HepG2 (cell line): ENCODE measurements around the gene CCDC57. TPM values are rescaled to one million over a fixed set of nuclear protein-coding genes. Genes with fewer than 3 reads are reported as not detected.

Experiments
- ATAC-seq: fragments of 200-7000 bp; cut with Tn5 transposase; 3 replicates; pipeline ENCODE4 v1.9.1; 2020; ENCODE audit warnings: mild to moderate bottlenecking, moderate library complexity
- BruUV-seq: library from RNA; stranded (reverse); fragments of 400-500 nt; replicated peaks from 2 replicates; lab custom pipeline; 2021; lab: Mats Ljungman, UMichigan
- CTCF ChIA-PET: fragments of 300-600 bp; formaldehyde crosslinking; extraction: SDS; loops from one replicate; lab custom pipeline; 2021; ENCODE audit warnings: low total read pairs, inconsistent platforms, low intra/inter-chr PET ratio; lab: Yijun Ruan, JAX
- POLR2A ChIA-PET: fragments of 350-600 bp; sonication (Branson Sonifier 250); formaldehyde crosslinking; loops from one replicate; lab custom pipeline; 2020; ENCODE audit warnings: antibody characterized with exemption, inconsistent platforms; lab: Yijun Ruan, JAX
- DNase-seq: peaks from one replicate; pipeline ENCODE4 v3.0.0-alpha.2; 2015; ENCODE audit warnings: low spot score
- FAIRE-seq: peaks from 3 replicates; lab custom pipeline; 2011; peaks lifted over from hg19 to GRCh38; lab: Jason Lieb, UNC
- H2AFZ ChIP-seq: one replicate; pipeline ENCODE4 v1.6.1; 2011; ENCODE audit warnings: low read length, inconsistent platforms
- H3K27ac ChIP-seq: fragments of 300-600 bp; 3 replicates; pipeline ENCODE4 v1.8.0; 2011; ENCODE audit warnings: mixed run types, mild to moderate bottlenecking, mixed read lengths, low read length, inconsistent platforms; ENCODE audit not compliant: insufficient read depth; ENCODE audit errors: extremely low read length
- H3K27me3 ChIP-seq, 2 experiments: fragments of 200-600 bp in 1 of 2; 2 replicates in 1 of 2; 3 replicates in 1 of 2; pipeline versions ENCODE4 v1.6.0 to v1.8.0; 2011; ENCODE audit warnings: low read length in 2 of 2, mild to moderate bottlenecking in 2 of 2, moderate library complexity in 2 of 2, inconsistent platforms in 1 of 2; ENCODE audit not compliant: insufficient read depth in 2 of 2, control insufficient read depth in 1 of 2
- H3K36me3 ChIP-seq, 2 experiments: fragments of 200-600 bp in 1 of 2; replicated peaks in 1 of 2; 2 replicates in 1 of 2; 3 replicates in 1 of 2; pipeline versions ENCODE4 v1.5.1 to v1.8.0; 2011; ENCODE audit warnings: low read length in 2 of 2, inconsistent platforms in 1 of 2; ENCODE audit not compliant: insufficient read depth in 2 of 2, control insufficient read depth in 1 of 2
- H3K4me1 ChIP-seq: 2 replicates; pipeline ENCODE4 v1.5.1; 2012; ENCODE audit warnings: low read length, inconsistent platforms; ENCODE audit not compliant: insufficient read depth
- H3K4me2 ChIP-seq: 2 replicates; pipeline ENCODE4 v1.6.0; 2011; ENCODE audit warnings: low read depth, low read length, inconsistent platforms
- H3K4me3 ChIP-seq, 3 experiments: fragments of 200-600 bp in 1 of 3; sonication (generic), shearing (Covaris generic) in 1 of 3; replicated peaks in 1 of 3; 2 replicates each; pipeline ENCODE4 v1.5.1; 2011 to 2016; ENCODE audit warnings: low read length in 3 of 3, inconsistent platforms in 2 of 3, low read depth in 2 of 3, mild to moderate bottlenecking in 2 of 3, control low read depth in 1 of 3, mixed read lengths in 1 of 3; ENCODE audit not compliant: insufficient read depth in 1 of 3
- H3K79me2 ChIP-seq: one replicate; pipeline ENCODE4 v1.6.1; 2011; ENCODE audit warnings: low read length, inconsistent platforms; ENCODE audit not compliant: insufficient read depth
- H3K9ac ChIP-seq: 2 replicates; pipeline ENCODE4 v1.6.0; 2011; ENCODE audit warnings: mild to moderate bottlenecking, low read depth, low read length, inconsistent platforms; ENCODE audit not compliant: insufficient read depth
- H3K9me3 ChIP-seq: 2 replicates; pipeline ENCODE4 v1.5.1; 2012; ENCODE audit warnings: mild to moderate bottlenecking, low read length
- H4K20me1 ChIP-seq: 2 replicates; pipeline ENCODE4 v1.6.0; 2011; ENCODE audit warnings: inconsistent platforms, mild to moderate bottlenecking, low read length, moderate library complexity; ENCODE audit not compliant: insufficient read depth
- HHEX ChIP-seq: IDR thresholded peaks from 2 replicates; pipeline ENCODE4 v1.6.1; 2016; ENCODE audit warnings: control low read depth
- HOXA9 ChIP-seq: sonication (generic); formaldehyde crosslinking; IDR thresholded peaks from 2 replicates; pipeline ENCODE4 v1.8.1; 2022; ENCODE audit warnings: missing genetic modification reagents, mild to moderate bottlenecking, moderate library complexity, borderline replicate concordance
- KDM3A ChIP-seq: IDR thresholded peaks from 2 replicates; pipeline ENCODE4 v1.6.1; 2018; ENCODE audit warnings: low read depth, missing compliant biosample characterization
- NR2F6 ChIP-seq, 2 experiments: IDR thresholded peaks; 2 replicates each; pipeline ENCODE4 v1.6.1; 2016; ENCODE audit warnings: antibody characterized with exemption in 1 of 2, mild to moderate bottlenecking in 1 of 2
- ZNF30 ChIP-seq: sonication (generic); formaldehyde crosslinking; IDR thresholded peaks from 2 replicates; pipeline ENCODE4 v1.5.0; 2020; ENCODE audit warnings: mild to moderate bottlenecking, missing genetic modification reagents
- ZNF570 ChIP-seq: sonication (generic); formaldehyde crosslinking; IDR thresholded peaks from 2 replicates; pipeline ENCODE4 v1.4.0; 2020; ENCODE audit warnings: mild to moderate bottlenecking, missing genetic modification reagents, borderline replicate concordance
- ZNF883 ChIP-seq: sonication (generic); formaldehyde crosslinking; IDR thresholded peaks from 2 replicates; pipeline ENCODE4 v1.5.1; 2020; ENCODE audit warnings: mild to moderate bottlenecking, missing genetic modification reagents; ENCODE audit errors: not compliant biosample characterization
- WGBS: methylation state at CpG from one replicate; pipeline ENCODE4 v1.1.6; 2017; ENCODE audit warnings: low lambda C conversion rate; 5-methylcytosine and 5-hydroxymethylcytosine counted together
- in situ Hi-C: cut with HindIII; loops from 2 replicates; pipeline ENCODE4 v1.10.0; 2017; ENCODE audit warnings: low pct_unique_long_range_greater_than_20kb; ENCODE audit not compliant: extremely low pct_ligation_motif_present
- intact Hi-C: fragments of 100-400 bp; cut with micrococcal nuclease; formaldehyde crosslinking; loops from one replicate; pipeline ENCODE4 v1.10.0; 2022; ENCODE audit not compliant: unreplicated experiment
- polyA plus RNA-seq, 8 experiments: library from polyadenylated mRNA; depleted of rRNA in 3 of 8; stranded (reverse) in 7 of 8; unstranded in 1 of 8; fragments of >200 nt; fragmentation: Illumina TruSeq in 4 of 8; extraction: Trizol in 4 of 8; gene quantifications; 2 replicates each; pipeline versions ENCODE4 v1.2.1 to v1.2.3, GENCODE V29; 2011 to 2016; ENCODE audit warnings: low read depth in 4 of 8, missing spikeins in 1 of 8, mixed read lengths in 1 of 8; ENCODE audit not compliant: insufficient read depth in 1 of 8
- total RNA-seq, 5 experiments: library from RNA; depleted of rRNA; stranded (reverse); fragments of >200 nt; fragmentation: Illumina TruSeq; extraction: Trizol; gene quantifications; 2 replicates each; pipeline ENCODE4 v1.2.3, GENCODE V29; 2016; ENCODE audit warnings: low read depth in 1 of 5
- TF ChIP-seq, protein P1 (sequence below): sonication (generic); formaldehyde crosslinking; IDR thresholded peaks from 2 replicates; pipeline ENCODE4 v1.4.0; 2020; ENCODE audit warnings: mild to moderate bottlenecking, missing genetic modification reagents
- TF ChIP-seq, protein P2 (sequence below): sonication (generic); formaldehyde crosslinking; IDR thresholded peaks from 2 replicates; pipeline ENCODE4 v1.8.0; 2022; ENCODE audit warnings: missing genetic modification reagents, mild to moderate bottlenecking, borderline replicate concordance
- TF ChIP-seq, protein P3 (sequence below): sonication (generic); formaldehyde crosslinking; IDR thresholded peaks from 2 replicates; pipeline ENCODE4 v1.4.0; 2020; ENCODE audit warnings: mild to moderate bottlenecking, missing genetic modification reagents

CCDC57 gene
- total and polyA plus RNA-seq, 2 of the 13 experiments (the other 11 are each of a cell fraction or from before 2014, with no cell fraction given) = 59.3 to 59.9 TPM

DNA sequence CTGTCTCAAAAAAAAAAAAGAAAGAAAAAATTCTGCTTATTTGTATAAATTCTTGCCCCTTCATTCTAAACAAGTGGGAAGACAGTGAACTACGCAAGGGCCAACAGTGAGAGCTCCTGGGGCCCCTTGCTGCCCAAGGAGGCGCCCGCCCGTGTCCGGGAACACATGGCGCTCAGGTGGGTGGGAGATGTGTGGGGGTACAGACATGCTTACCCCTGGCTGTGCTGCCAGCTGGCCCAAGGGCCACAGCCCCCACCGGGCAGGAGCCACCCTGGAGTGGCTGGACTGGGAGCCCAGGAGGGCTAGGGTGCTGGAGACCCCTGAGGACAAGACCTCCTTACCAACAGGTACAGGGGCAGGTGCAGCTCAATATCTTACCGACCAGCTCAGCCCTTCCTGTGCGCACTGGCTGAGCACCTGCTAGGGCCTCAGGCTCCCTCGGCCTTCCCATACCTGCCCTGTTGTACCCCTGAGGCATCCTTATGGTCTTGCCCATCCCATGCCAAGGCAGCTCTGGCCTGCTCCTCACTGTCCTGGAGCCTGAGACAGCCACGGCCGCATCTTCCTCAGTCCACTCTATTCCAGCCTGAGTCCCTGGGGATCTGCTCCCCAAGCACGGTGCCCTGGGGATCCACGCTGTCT is 56.2 kb downstream of the CCDC57 start:
- in situ Hi-C loops (loop anchor here (5.0 kb wide), 1 partner anchor 119 kb away; the partner anchor contains the start of gene DCXR), intact Hi-C loops (no loop called here)
- no peaks in the 10 kb centered on the region for H3K79me2 ChIP-seq
- 98% methylated on average over 12 of the region's 14 CpGs for WGBS
- H3K4me3 ChIP-seq = no peak overlapping the region
- no TSS peak for BruUV-seq
- H3K27me3 ChIP-seq = no peaks in the 10 kb centered on the region
- ChIA-PET CTCF (no interaction called here), POLR2A (interaction anchor here (1.1 kb wide), 1 partner anchor 50 kb away, joined by 3 read pairs; no protein-coding TSS in a partner anchor)
- no peak overlapping the region for H3K9ac ChIP-seq
- no peaks in the 10 kb centered on the region for H3K9me3 ChIP-seq
- TF ChIP-seq ZNF30 = no peak
- TF ChIP-seq ZNF570 (CRISPR knock-in tag) = no peak
- no peak for TF ChIP-seq ZNF883 (CRISPR knock-in tag)
- TF ChIP-seq NR2F6 (IDR thresholded peaks at IDR 0.05) = no peak
- TF ChIP-seq NR2F6 (CRISPR knock-in tag; IDR thresholded peaks at IDR 0.05) = no peak
- no peak for TF ChIP-seq HHEX (CRISPR knock-in tag)
- TF ChIP-seq, protein P1, sequence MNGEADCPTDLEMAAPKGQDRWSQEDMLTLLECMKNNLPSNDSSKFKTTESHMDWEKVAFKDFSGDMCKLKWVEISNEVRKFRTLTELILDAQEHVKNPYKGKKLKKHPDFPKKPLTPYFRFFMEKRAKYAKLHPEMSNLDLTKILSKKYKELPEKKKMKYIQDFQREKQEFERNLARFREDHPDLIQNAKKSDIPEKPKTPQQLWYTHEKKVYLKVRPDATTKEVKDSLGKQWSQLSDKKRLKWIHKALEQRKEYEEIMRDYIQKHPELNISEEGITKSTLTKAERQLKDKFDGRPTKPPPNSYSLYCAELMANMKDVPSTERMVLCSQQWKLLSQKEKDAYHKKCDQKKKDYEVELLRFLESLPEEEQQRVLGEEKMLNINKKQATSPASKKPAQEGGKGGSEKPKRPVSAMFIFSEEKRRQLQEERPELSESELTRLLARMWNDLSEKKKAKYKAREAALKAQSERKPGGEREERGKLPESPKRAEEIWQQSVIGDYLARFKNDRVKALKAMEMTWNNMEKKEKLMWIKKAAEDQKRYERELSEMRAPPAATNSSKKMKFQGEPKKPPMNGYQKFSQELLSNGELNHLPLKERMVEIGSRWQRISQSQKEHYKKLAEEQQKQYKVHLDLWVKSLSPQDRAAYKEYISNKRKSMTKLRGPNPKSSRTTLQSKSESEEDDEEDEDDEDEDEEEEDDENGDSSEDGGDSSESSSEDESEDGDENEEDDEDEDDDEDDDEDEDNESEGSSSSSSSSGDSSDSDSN (CRISPR knock-in tag) = no peak
- TF ChIP-seq, protein P2, sequence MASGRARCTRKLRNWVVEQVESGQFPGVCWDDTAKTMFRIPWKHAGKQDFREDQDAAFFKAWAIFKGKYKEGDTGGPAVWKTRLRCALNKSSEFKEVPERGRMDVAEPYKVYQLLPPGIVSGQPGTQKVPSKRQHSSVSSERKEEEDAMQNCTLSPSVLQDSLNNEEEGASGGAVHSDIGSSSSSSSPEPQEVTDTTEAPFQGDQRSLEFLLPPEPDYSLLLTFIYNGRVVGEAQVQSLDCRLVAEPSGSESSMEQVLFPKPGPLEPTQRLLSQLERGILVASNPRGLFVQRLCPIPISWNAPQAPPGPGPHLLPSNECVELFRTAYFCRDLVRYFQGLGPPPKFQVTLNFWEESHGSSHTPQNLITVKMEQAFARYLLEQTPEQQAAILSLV (CRISPR knock-in tag) = no peak
- no peak for TF ChIP-seq KDM3A (CRISPR knock-in tag)
- TF ChIP-seq HOXA9 = no peak
- TF ChIP-seq, protein P3, sequence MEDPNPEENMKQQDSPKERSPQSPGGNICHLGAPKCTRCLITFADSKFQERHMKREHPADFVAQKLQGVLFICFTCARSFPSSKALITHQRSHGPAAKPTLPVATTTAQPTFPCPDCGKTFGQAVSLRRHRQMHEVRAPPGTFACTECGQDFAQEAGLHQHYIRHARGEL (CRISPR knock-in tag) = no peak
- DNase-seq = no peak
- peaks cover 5 to 12% of the 10 kb centered on the region in 2 experiments; a peak in 4 of 5 replicates for H3K36me3 ChIP-seq
- no peak overlapping the region for H2AFZ ChIP-seq
- H4K20me1 ChIP-seq = no peaks in the 10 kb centered on the region
- no peak for ATAC-seq
- FAIRE-seq = no peak
- H3K4me2 ChIP-seq = no peak overlapping the region
- peaks cover 7% of the 10 kb centered on the region; the same call in 1 of the 2 replicates for H3K4me1 ChIP-seq
- H3K27ac ChIP-seq = no peak overlapping the region
